HG03097 (cell line): ENCODE results near the gene HOXA7.

Experiments
- ATAC-seq: cut with Tn5 transposase; IDR thresholded peaks from one replicate; pipeline ENCODE4 v1.9.1; 2021; ENCODE audit not compliant: unreplicated experiment, low FRiP score

Gene HOXA7

GRCh38 chr7:27139334-27140125 lies 16.9 kb downstream of the HOXA7 start:
- no peak for ATAC-seq

- no peak for ATAC-seq
Observed at GRCh38 chr7:27138985-27139333, 17.5 kb downstream of the HOXA7 start.

- ATAC-seq: no peak
Observed at GRCh38 chr7:27138472-27138871, 18.0 kb downstream of the HOXA7 start.

GRCh38 chr7:27137640-27138315 lies 18.7 kb downstream of the HOXA7 start:
- ATAC-seq: no peak

- ATAC-seq: no peak
Observed at GRCh38 chr7:27134392-27134791, 22.1 kb downstream of the HOXA7 start.

GRCh38 chr7:27133409-27134231 lies 22.9 kb downstream of the HOXA7 start:
- ATAC-seq: no peak

- ATAC-seq: no peak
Observed at GRCh38 chr7:27132978-27133377, 23.5 kb downstream of the HOXA7 start.

GRCh38 chr7:27132214-27132613 lies 24.3 kb downstream of the HOXA7 start:
- ATAC-seq: no peak

GRCh38 chr7:27131390-27131819 lies 25.1 kb downstream of the HOXA7 start:
- ATAC-seq: no peak

GRCh38 chr7:27130540-27131389 lies 25.7 kb downstream of the HOXA7 start, which contains the start of gene HOXA4:
Gene HOXA4, minus strand, starts transcription at chr7:27130757. Its CDS starts 24 bp downstream, at chr7:27130733.
- no peak for ATAC-seq

- no peak for ATAC-seq
Observed at GRCh38 chr7:27129729-27130539, 26.5 kb downstream of the HOXA7 start.

- no peak for ATAC-seq
Observed at GRCh38 chr7:27128776-27129728, 27.4 kb downstream of the HOXA7 start.

GRCh38 chr7:27128034-27128433 lies 28.4 kb downstream of the HOXA7 start:
- ATAC-seq: no peak

- no peak for ATAC-seq
Observed at GRCh38 chr7:27126596-27127327, 29.7 kb downstream of the HOXA7 start.

GRCh38 chr7:27125986-27126394 lies 30.5 kb downstream of the HOXA7 start:
- no peak for ATAC-seq

GRCh38 chr7:27124902-27125689 lies 31.4 kb downstream of the HOXA7 start:
- ATAC-seq: no peak
